Mucosa of rectum (tissue), 2 donors: ENCODE results near the gene RPTOR.

ENCODE experiments used
- H3K27ac ChIP-seq, 2 donors: one replicate each; pipeline ENCODE4 v1.7.0; 2013; ENCODE audit warnings: inconsistent platforms in 2 of 2, low read depth in 2 of 2, low read length in 2 of 2
- H3K27me3 ChIP-seq, 2 donors: one replicate each; pipeline ENCODE4 v1.7.0; 2013; ENCODE audit warnings: low read length in 2 of 2; ENCODE audit not compliant: control insufficient read depth in 2 of 2, insufficient read depth in 2 of 2
- H3K36me3 ChIP-seq, 2 donors: one replicate each; pipeline ENCODE4 v1.7.0; 2013; ENCODE audit warnings: low read length in 2 of 2; ENCODE audit not compliant: control insufficient read depth in 2 of 2, insufficient read depth in 2 of 2
- H3K4me1 ChIP-seq, 2 donors: one replicate each; pipeline ENCODE4 v1.7.0; 2013; ENCODE audit warnings: low read length in 2 of 2, mild to moderate bottlenecking in 1 of 2; ENCODE audit not compliant: control insufficient read depth in 2 of 2, insufficient read depth in 2 of 2
- H3K4me3 ChIP-seq, 2 donors: one replicate each; pipeline ENCODE4 v1.7.0; 2013; ENCODE audit warnings: low read length in 2 of 2
- H3K9ac ChIP-seq, 2 donors: one replicate each; pipeline ENCODE4 v1.7.0; 2013; ENCODE audit warnings: low read length in 2 of 2, low read depth in 1 of 2, mild to moderate bottlenecking in 1 of 2
- H3K9me3 ChIP-seq, 2 donors: one replicate each; pipeline ENCODE4 v1.7.0; 2013; ENCODE audit warnings: low read length in 2 of 2; ENCODE audit not compliant: control insufficient read depth in 2 of 2
- donor health status: healthy.
- donor health status: Normal muscosa, but diverticular disease.

The RPTOR gene

GRCh38 chr17:80586846-80587228 lies 42.2 kb downstream of the RPTOR start:
- Histone ChIP-seq H3K9me3 (no peaks in the 10 kb centered on the region), H3K4me3 (no peak overlapping the region), H3K27me3 (no peaks in the 10 kb centered on the region), H3K27ac (no peak overlapping the region), H3K9ac (no peak overlapping the region), H3K4me1 (no peaks in the 10 kb centered on the region), H3K36me3 (no peaks in the 10 kb centered on the region)

GRCh38 chr17:80588702-80589383 lies 44.2 kb downstream of the RPTOR start:
- Histone ChIP-seq H3K4me1 (no peaks in the 10 kb centered on the region), H3K9ac (no peak overlapping the region)

GRCh38 chr17:80591788-80592187 lies 47.1 kb downstream of the RPTOR start:
- H3K9ac ChIP-seq = no peak overlapping the region
- H3K27ac ChIP-seq = no peak overlapping the region

More at GRCh38 chr17:80588702-80589383, 44.2 kb downstream of the RPTOR start:
- no peaks in the 10 kb centered on the region for H3K27me3 ChIP-seq
- H3K4me3 ChIP-seq = no peak overlapping the region
- no peaks in the 10 kb centered on the region for H3K9me3 ChIP-seq
- H3K36me3 ChIP-seq = no peaks in the 10 kb centered on the region
- H3K27ac ChIP-seq = no peak overlapping the region

GRCh38 chr17:80592243-80592642 lies 47.6 kb downstream of the RPTOR start:
- no peaks in the 10 kb centered on the region for H3K27me3 ChIP-seq
- H3K4me3 ChIP-seq = no peak overlapping the region
- H3K9ac ChIP-seq = no peak overlapping the region
- no peaks in the 10 kb centered on the region for H3K9me3 ChIP-seq
- H3K4me1 ChIP-seq = no peaks in the 10 kb centered on the region
- no peaks in the 10 kb centered on the region for H3K36me3 ChIP-seq
- no peak overlapping the region for H3K27ac ChIP-seq

More at GRCh38 chr17:80591788-80592187, 47.1 kb downstream of the RPTOR start:
- H3K9me3 ChIP-seq = no peaks in the 10 kb centered on the region
- H3K4me3 ChIP-seq = no peak overlapping the region
- H3K27me3 ChIP-seq = no peaks in the 10 kb centered on the region
- H3K4me1 ChIP-seq = no peaks in the 10 kb centered on the region
- H3K36me3 ChIP-seq = no peaks in the 10 kb centered on the region

GRCh38 chr17:80593181-80593580 lies 48.5 kb downstream of the RPTOR start:
- no peaks in the 10 kb centered on the region for H3K36me3 ChIP-seq
- no peak overlapping the region for H3K9ac ChIP-seq
- H3K4me1 ChIP-seq = no peaks in the 10 kb centered on the region
- H3K9me3 ChIP-seq = no peaks in the 10 kb centered on the region
- H3K27ac ChIP-seq = no peak overlapping the region
- H3K4me3 ChIP-seq = no peak overlapping the region
- no peaks in the 10 kb centered on the region for H3K27me3 ChIP-seq

- H3K4me3 ChIP-seq = no peak overlapping the region
- no peak overlapping the region for H3K9ac ChIP-seq
- no peaks in the 10 kb centered on the region for H3K27me3 ChIP-seq
- H3K27ac ChIP-seq = no peak overlapping the region
- no peaks in the 10 kb centered on the region for H3K9me3 ChIP-seq
- no peaks in the 10 kb centered on the region for H3K36me3 ChIP-seq
- H3K4me1 ChIP-seq = peaks cover 8 to 10% of the 10 kb centered on the region in 2 donors
These were observed 50.0 kb downstream of the RPTOR start for GRCh38 chr17:80594431-80595269.

- H3K4me1 ChIP-seq = peaks cover 15 to 22% of the 10 kb centered on the region in 2 donors
- no peak overlapping the region for H3K27ac ChIP-seq
- no peak overlapping the region for H3K4me3 ChIP-seq
- H3K9ac ChIP-seq = no peak overlapping the region
- H3K36me3 ChIP-seq = no peaks in the 10 kb centered on the region
- no peaks in the 10 kb centered on the region for H3K27me3 ChIP-seq
- H3K9me3 ChIP-seq = no peaks in the 10 kb centered on the region
These were observed 52.3 kb downstream of the RPTOR start for GRCh38 chr17:80596760-80597608.

- H3K4me1 ChIP-seq = peaks cover 17 to 30% of the 10 kb centered on the region in 2 donors
- H3K27ac ChIP-seq = peak overlapping the region; percentile 69 to 75
- H3K4me3 ChIP-seq = no peak overlapping the region
- H3K9me3 ChIP-seq = no peaks in the 10 kb centered on the region
- no peak overlapping the region for H3K9ac ChIP-seq
- no peaks in the 10 kb centered on the region for H3K36me3 ChIP-seq
- no peaks in the 10 kb centered on the region for H3K27me3 ChIP-seq
These were observed 54.3 kb downstream of the RPTOR start for GRCh38 chr17:80598813-80599545.

GRCh38 chr17:80599546-80600305 lies 55.1 kb downstream of the RPTOR start:
- H3K9me3 ChIP-seq = no peaks in the 10 kb centered on the region
- peak overlapping the region in 1 of 2 donors; percentile 52 for H3K4me3 ChIP-seq
- no peaks in the 10 kb centered on the region for H3K27me3 ChIP-seq
- H3K36me3 ChIP-seq = no peaks in the 10 kb centered on the region
- peak overlapping the region in 1 of 2 donors; percentile 5 for H3K9ac ChIP-seq
- peak overlapping the region; percentile 69 to 75 for H3K27ac ChIP-seq
- H3K4me1 ChIP-seq = peaks cover 17 to 30% of the 10 kb centered on the region in 2 donors
